HepG2 (cell line): Measurements from ENCODE around the gene CNNM3. TPM values are rescaled to one million over a fixed set of nuclear protein-coding genes. Genes with fewer than 3 reads are reported as not detected.

Experiments
- CEBPZ ChIP-seq: IDR thresholded peaks from 2 replicates; pipeline ENCODE4 v1.6.1; 2012; ENCODE audit warnings: low read length, improper control_type of control experiment
- ESRRA ChIP-seq: sonication (generic); formaldehyde crosslinking; IDR thresholded peaks from 2 replicates; pipeline ENCODE4 v1.5.1; 2020; ENCODE audit warnings: mild to moderate bottlenecking, low read depth, missing genetic modification reagents
- KLF11 ChIP-seq: IDR thresholded peaks from 2 replicates; pipeline ENCODE4 v1.6.1; 2016; ENCODE audit warnings: missing compliant biosample characterization
- MYC ChIP-seq: sonication (generic); formaldehyde crosslinking; IDR thresholded peaks from 2 replicates; pipeline ENCODE4 v1.9.0; 2021; ENCODE audit warnings: missing genetic modification reagents, borderline replicate concordance
- NCOR1 ChIP-seq: fragments of 200-600 bp; sonication (generic); IDR thresholded peaks from 2 replicates; pipeline ENCODE4 v1.7.0; 2017; ENCODE audit warnings: antibody characterized with exemption, low read length, borderline replicate concordance
- PHF5A ChIP-seq: IDR thresholded peaks from one replicate; pipeline ENCODE4 v1.6.1; 2018; ENCODE audit warnings: low read depth, missing genetic modification reagents; ENCODE audit not compliant: unreplicated experiment
- SOX5 ChIP-seq: IDR thresholded peaks from 2 replicates; pipeline ENCODE4 v1.6.1; 2016; ENCODE audit warnings: borderline replicate concordance
- SP140L ChIP-seq: sonication (generic); formaldehyde crosslinking; IDR thresholded peaks from 2 replicates; pipeline ENCODE4 v1.4.0; 2020; ENCODE audit warnings: missing genetic modification reagents, borderline replicate concordance
- ZNF205 ChIP-seq: IDR thresholded peaks from 2 replicates; pipeline ENCODE4 v1.6.1; 2018; ENCODE audit warnings: missing biosample characterization, missing genetic modification reagents
- ZNF335 ChIP-seq: sonication (generic); formaldehyde crosslinking; IDR thresholded peaks from 2 replicates; pipeline ENCODE4 v1.4.0; 2020; ENCODE audit warnings: missing genetic modification reagents
- ZNF660 ChIP-seq: sonication (generic); formaldehyde crosslinking; IDR thresholded peaks from 2 replicates; pipeline ENCODE4 v1.5.1; 2020; ENCODE audit warnings: mild to moderate bottlenecking, low read depth, missing genetic modification reagents, borderline replicate concordance
- ZNF709 ChIP-seq: sonication (generic); formaldehyde crosslinking; IDR thresholded peaks from 2 replicates; pipeline ENCODE4 v1.5.0; 2020; ENCODE audit warnings: mild to moderate bottlenecking, missing genetic modification reagents
- ZNF800 ChIP-seq: sonication (generic); formaldehyde crosslinking; IDR thresholded peaks from 2 replicates; pipeline ENCODE4 v1.4.0; 2020; ENCODE audit warnings: missing genetic modification reagents
- ZNF878 ChIP-seq: sonication (generic); formaldehyde crosslinking; IDR thresholded peaks from 2 replicates; pipeline ENCODE4 v1.8.1; 2023; ENCODE audit warnings: mild to moderate bottlenecking, missing genetic modification reagents, moderate library complexity
- polyA plus RNA-seq, 8 experiments: library from polyadenylated mRNA; depleted of rRNA in 3 of 8; stranded (reverse) in 7 of 8; unstranded in 1 of 8; fragments of >200 nt; fragmentation: Illumina TruSeq in 4 of 8; extraction: Trizol in 4 of 8; gene quantifications; 2 replicates each; pipeline versions ENCODE4 v1.2.1 to v1.2.3, GENCODE V29; 2011 to 2016; ENCODE audit warnings: low read depth in 4 of 8, missing spikeins in 1 of 8, mixed read lengths in 1 of 8; ENCODE audit not compliant: insufficient read depth in 1 of 8
- total RNA-seq, 5 experiments: library from RNA; depleted of rRNA; stranded (reverse); fragments of >200 nt; fragmentation: Illumina TruSeq; extraction: Trizol; gene quantifications; 2 replicates each; pipeline ENCODE4 v1.2.3, GENCODE V29; 2016; ENCODE audit warnings: low read depth in 1 of 5
- TF ChIP-seq, protein P1 (sequence below): sonication (generic); formaldehyde crosslinking; IDR thresholded peaks from 2 replicates; pipeline ENCODE4 v1.9.0; 2021; ENCODE audit warnings: missing genetic modification reagents, mild to moderate bottlenecking, borderline replicate concordance
- TF ChIP-seq, protein P2 (sequence below): sonication (generic); formaldehyde crosslinking; IDR thresholded peaks from 2 replicates; pipeline ENCODE4 v1.4.0; 2020; ENCODE audit warnings: missing genetic modification reagents, borderline replicate concordance
- TF ChIP-seq, protein P3 (sequence below): sonication (generic); formaldehyde crosslinking; IDR thresholded peaks from 2 replicates; pipeline ENCODE4 v1.9.0; 2021; ENCODE audit warnings: missing genetic modification reagents, borderline replicate concordance

Gene CNNM3
- total and polyA plus RNA-seq, 2 of the 13 experiments (the other 11 are each of a cell fraction or from before 2014, with no cell fraction given), result 21.2 to 27.9 TPM

- no peak for TF ChIP-seq CEBPZ
- no peak for TF ChIP-seq ZNF878 (CRISPR knock-in tag)
- no peak for TF ChIP-seq KLF11 (CRISPR knock-in tag)
- TF ChIP-seq ZNF709 (CRISPR knock-in tag), result peak; percentile 36; the same call in 1 of the 2 replicates
- no peak for TF ChIP-seq SP140L
- TF ChIP-seq ZNF660 (CRISPR knock-in tag), result 0 out of 2 replicates have a peak, but pooled peaks have one; percentile 7
- TF ChIP-seq ZNF335 (CRISPR knock-in tag), result no peak
- TF ChIP-seq ZNF800 (CRISPR knock-in tag), result peak; percentile 90
- TF ChIP-seq, protein P1, sequence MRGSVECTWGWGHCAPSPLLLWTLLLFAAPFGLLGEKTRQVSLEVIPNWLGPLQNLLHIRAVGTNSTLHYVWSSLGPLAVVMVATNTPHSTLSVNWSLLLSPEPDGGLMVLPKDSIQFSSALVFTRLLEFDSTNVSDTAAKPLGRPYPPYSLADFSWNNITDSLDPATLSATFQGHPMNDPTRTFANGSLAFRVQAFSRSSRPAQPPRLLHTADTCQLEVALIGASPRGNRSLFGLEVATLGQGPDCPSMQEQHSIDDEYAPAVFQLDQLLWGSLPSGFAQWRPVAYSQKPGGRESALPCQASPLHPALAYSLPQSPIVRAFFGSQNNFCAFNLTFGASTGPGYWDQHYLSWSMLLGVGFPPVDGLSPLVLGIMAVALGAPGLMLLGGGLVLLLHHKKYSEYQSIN, result no peak
- TF ChIP-seq ZNF205 (CRISPR knock-in tag), result no peak; the same call in 1 of the 2 replicates
- TF ChIP-seq, protein P2, sequence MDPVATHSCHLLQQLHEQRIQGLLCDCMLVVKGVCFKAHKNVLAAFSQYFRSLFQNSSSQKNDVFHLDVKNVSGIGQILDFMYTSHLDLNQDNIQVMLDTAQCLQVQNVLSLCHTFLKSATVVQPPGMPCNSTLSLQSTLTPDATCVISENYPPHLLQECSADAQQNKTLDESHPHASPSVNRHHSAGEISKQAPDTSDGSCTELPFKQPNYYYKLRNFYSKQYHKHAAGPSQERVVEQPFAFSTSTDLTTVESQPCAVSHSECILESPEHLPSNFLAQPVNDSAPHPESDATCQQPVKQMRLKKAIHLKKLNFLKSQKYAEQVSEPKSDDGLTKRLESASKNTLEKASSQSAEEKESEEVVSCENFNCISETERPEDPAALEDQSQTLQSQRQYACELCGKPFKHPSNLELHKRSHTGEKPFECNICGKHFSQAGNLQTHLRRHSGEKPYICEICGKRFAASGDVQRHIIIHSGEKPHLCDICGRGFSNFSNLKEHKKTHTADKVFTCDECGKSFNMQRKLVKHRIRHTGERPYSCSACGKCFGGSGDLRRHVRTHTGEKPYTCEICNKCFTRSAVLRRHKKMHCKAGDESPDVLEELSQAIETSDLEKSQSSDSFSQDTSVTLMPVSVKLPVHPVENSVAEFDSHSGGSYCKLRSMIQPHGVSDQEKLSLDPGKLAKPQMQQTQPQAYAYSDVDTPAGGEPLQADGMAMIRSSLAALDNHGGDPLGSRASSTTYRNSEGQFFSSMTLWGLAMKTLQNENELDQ (CRISPR knock-in tag), result no peak
- no peak for TF ChIP-seq PHF5A (CRISPR knock-in tag)
- TF ChIP-seq, protein P3, sequence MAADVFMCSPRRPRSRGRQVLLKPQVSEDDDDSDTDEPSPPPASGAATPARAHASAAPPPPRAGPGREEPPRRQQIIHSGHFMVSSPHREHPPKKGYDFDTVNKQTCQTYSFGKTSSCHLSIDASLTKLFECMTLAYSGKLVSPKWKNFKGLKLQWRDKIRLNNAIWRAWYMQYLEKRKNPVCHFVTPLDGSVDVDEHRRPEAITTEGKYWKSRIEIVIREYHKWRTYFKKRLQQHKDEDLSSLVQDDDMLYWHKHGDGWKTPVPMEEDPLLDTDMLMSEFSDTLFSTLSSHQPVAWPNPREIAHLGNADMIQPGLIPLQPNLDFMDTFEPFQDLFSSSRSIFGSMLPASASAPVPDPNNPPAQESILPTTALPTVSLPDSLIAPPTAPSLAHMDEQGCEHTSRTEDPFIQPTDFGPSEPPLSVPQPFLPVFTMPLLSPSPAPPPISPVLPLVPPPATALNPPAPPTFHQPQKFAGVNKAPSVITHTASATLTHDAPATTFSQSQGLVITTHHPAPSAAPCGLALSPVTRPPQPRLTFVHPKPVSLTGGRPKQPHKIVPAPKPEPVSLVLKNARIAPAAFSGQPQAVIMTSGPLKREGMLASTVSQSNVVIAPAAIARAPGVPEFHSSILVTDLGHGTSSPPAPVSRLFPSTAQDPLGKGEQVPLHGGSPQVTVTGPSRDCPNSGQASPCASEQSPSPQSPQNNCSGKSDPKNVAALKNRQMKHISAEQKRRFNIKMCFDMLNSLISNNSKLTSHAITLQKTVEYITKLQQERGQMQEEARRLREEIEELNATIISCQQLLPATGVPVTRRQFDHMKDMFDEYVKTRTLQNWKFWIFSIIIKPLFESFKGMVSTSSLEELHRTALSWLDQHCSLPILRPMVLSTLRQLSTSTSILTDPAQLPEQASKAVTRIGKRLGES, result no peak; the same call in 1 of the 2 replicates
- TF ChIP-seq MYC (CRISPR knock-in tag), result peak; percentile 73
- 0 out of 2 replicates have a peak, but pooled peaks have one; percentile 47 for TF ChIP-seq ESRRA
- no peak; the same call in 1 of the 2 replicates for TF ChIP-seq SOX5
- TF ChIP-seq NCOR1, result peak; percentile 17; the same call in 1 of the 2 replicates
Observed at GRCh38 chr2:96868555-96869280, 52.6 kb downstream of the CNNM3 start (continued).
